ENCODE data around the gene HHAT. TPM values are rescaled to one million over a fixed set of nuclear protein-coding genes. Genes with fewer than 3 reads are reported as not detected.
"Not testable (repeated sequence)": the region's sequence is repeated elsewhere in the genome, so short reads cannot be mapped to it uniquely, and the experiment has no call there.

The HHAT gene
- total and polyA plus RNA-seq, 2 experiments from 2014 or later: 1.6 to 1.9 TPM

- 39 to 46% methylated on average over 6 to 7 of the region's 7 CpGs for WGBS, 2 experiments (ENCODE audit: low coverage in 1 of 2, low lambda C conversion rate in 2 of 2, missing lambda C conversion rate in 2 of 2)
- no peaks in the 10 kb centered on the region for H3K9me2 ChIP-seq (ENCODE audit: insufficient read depth)
- H3K4me3 ChIP-seq: no peak overlapping the region
- no peak for DNase-seq
- H3K9ac ChIP-seq: no peak overlapping the region
- H3K4me2 ChIP-seq (ENCODE audit: unreplicated experiment): no peak overlapping the region
- no peak overlapping the region for H2AFZ ChIP-seq
- H3F3A ChIP-seq (ENCODE audit: insufficient read depth): no peaks in the 10 kb centered on the region
- H3K27ac ChIP-seq: no peak overlapping the region
- TF ChIP-seq EZH2 (IDR thresholded peaks at IDR 0.05; ENCODE audit: insufficient read depth, poor library complexity, severe bottlenecking) (no peak), EZH2phosphoT487 (IDR thresholded peaks at IDR 0.05; ENCODE audit: insufficient read depth, low read depth) (no peak)
- H3K36me3 ChIP-seq (ENCODE audit: low read depth): no peaks in the 10 kb centered on the region
- H4K20me1 ChIP-seq (ENCODE audit: insufficient read depth): no peaks in the 10 kb centered on the region
- H3K27me3 ChIP-seq (replicated peaks; ENCODE audit: insufficient read depth): no peaks in the 10 kb centered on the region
- H3K4me1 ChIP-seq (ENCODE audit: insufficient read depth): no peaks in the 10 kb centered on the region
- in situ Hi-C loops (cut with MboI): no loop called here
- no peaks in the 10 kb centered on the region for H3K79me2 ChIP-seq (ENCODE audit: insufficient read depth)
- H3K9me3 ChIP-seq (ENCODE audit: low read depth): no peaks in the 10 kb centered on the region
These were observed 326.8 kb downstream of the HHAT start for GRCh38 chr1:210655511-210655910.

- H3K9ac ChIP-seq: no peak overlapping the region
- no peaks in the 10 kb centered on the region for H3F3A ChIP-seq (ENCODE audit: insufficient read depth)
- in situ Hi-C loops (cut with MboI): no loop called here
- TF ChIP-seq EZH2phosphoT487 (IDR thresholded peaks at IDR 0.05; ENCODE audit: insufficient read depth, low read depth) (no peak), EZH2 (IDR thresholded peaks at IDR 0.05; ENCODE audit: insufficient read depth, poor library complexity, severe bottlenecking) (no peak)
- H3K4me1 ChIP-seq (ENCODE audit: insufficient read depth): no peaks in the 10 kb centered on the region
- H2AFZ ChIP-seq: no peak overlapping the region
- H3K9me2 ChIP-seq (ENCODE audit: insufficient read depth): no peaks in the 10 kb centered on the region
- H3K4me3 ChIP-seq: no peak overlapping the region
- WGBS, 2 experiments (ENCODE audit: low coverage in 1 of 2, low lambda C conversion rate in 2 of 2, missing lambda C conversion rate in 2 of 2): 29 to 33% methylated on average over 6 of the region's 6 CpGs
- H4K20me1 ChIP-seq (ENCODE audit: insufficient read depth): no peaks in the 10 kb centered on the region
- H3K9me3 ChIP-seq (ENCODE audit: low read depth): no peaks in the 10 kb centered on the region
- H3K4me2 ChIP-seq (ENCODE audit: unreplicated experiment): no peak overlapping the region
- H3K27ac ChIP-seq: no peak overlapping the region
- H3K36me3 ChIP-seq (ENCODE audit: low read depth): no peaks in the 10 kb centered on the region
- H3K27me3 ChIP-seq (replicated peaks; ENCODE audit: insufficient read depth): no peaks in the 10 kb centered on the region
- H3K79me2 ChIP-seq (ENCODE audit: insufficient read depth): no peaks in the 10 kb centered on the region
- DNase-seq: no peak
These were observed 329.1 kb downstream of the HHAT start for GRCh38 chr1:210657806-210658205.

DNA sequence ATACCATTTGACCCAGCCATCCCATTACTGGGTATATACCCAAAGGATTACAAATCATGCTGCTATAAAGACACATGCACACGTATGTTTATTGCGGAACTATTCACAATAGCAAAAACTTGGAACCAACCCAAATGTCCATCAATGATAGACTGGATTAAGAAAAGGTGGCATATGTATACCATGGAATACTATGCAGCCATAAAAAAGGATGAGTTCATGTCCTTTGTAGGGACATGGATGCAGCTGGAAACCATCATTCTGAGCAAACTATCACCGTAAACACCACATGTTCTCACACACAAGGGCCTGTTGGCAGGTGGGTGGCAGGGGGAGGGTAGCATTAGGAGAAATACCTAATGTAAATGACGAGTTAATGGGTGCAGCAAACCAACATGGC lies 332.8 kb downstream of the HHAT start:
- H3K4me2 ChIP-seq (ENCODE audit: unreplicated experiment); DNase-seq; H3K9me3 ChIP-seq (ENCODE audit: low read depth); H3K4me3 ChIP-seq; in situ Hi-C loops (cut with MboI); H3K36me3 ChIP-seq (ENCODE audit: low read depth); H3K9me2 ChIP-seq (ENCODE audit: insufficient read depth); H3F3A ChIP-seq (ENCODE audit: insufficient read depth); H3K4me1 ChIP-seq (ENCODE audit: insufficient read depth); H3K27ac ChIP-seq; H4K20me1 ChIP-seq (ENCODE audit: insufficient read depth); H3K79me2 ChIP-seq (ENCODE audit: insufficient read depth); H3K27me3 ChIP-seq (replicated peaks; ENCODE audit: insufficient read depth); H3K9ac ChIP-seq; H2AFZ ChIP-seq: not testable (repeated sequence)
- WGBS, 2 experiments (ENCODE audit: low coverage in 1 of 2, low lambda C conversion rate in 2 of 2, missing lambda C conversion rate in 2 of 2): 48 to 58% methylated on average over 4 of the region's 4 CpGs

DNA sequence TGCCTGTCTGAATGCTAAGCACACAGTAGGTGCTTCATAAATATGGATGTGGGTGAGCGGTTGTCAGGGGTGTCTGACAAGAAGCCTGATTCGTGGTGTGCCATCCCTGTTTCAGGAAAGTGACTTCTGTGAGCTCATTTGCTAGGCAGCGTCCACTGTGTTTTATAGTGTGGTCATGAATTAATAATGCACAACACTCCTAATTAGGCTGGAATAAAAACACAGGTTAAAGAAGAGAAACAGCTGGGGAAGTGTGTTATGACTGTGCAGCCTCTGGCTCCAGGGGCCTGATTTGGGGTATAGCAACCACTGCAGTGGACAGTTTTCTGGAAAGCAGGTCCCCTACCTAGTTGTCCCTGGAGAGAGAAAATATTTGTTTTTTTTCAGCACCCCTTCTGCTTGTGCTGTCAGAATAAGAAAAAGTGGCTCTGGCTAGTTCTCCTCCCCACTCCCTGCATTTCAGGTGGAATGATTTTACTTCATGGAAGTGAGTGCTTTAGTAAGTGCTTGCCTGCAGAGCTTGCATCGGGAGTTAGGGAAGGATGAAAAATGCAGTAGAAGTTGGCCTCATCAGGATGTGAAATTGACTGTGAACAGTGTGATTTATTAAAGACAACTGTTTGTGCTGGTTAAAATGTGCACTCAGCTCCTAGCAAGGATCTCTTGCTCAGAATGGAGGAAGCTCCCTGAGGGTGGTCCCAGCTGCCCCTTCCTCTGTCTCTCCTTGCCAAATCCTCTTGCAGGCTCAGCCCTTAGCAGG lies 333.8 kb downstream of the HHAT start:
- Histone ChIP-seq H4K20me1 (ENCODE audit: insufficient read depth) (no peaks in the 10 kb centered on the region), H3K9me3 (ENCODE audit: low read depth) (no peaks in the 10 kb centered on the region), H2AFZ (no peak overlapping the region), H3K9ac (no peak overlapping the region), H3K27ac (no peak overlapping the region), H3K4me2 (ENCODE audit: unreplicated experiment) (no peak overlapping the region), H3F3A (ENCODE audit: insufficient read depth) (no peaks in the 10 kb centered on the region), H3K4me1 (ENCODE audit: insufficient read depth) (no peaks in the 10 kb centered on the region), H3K36me3 (ENCODE audit: low read depth) (no peaks in the 10 kb centered on the region), H3K27me3 (replicated peaks; ENCODE audit: insufficient read depth) (no peaks in the 10 kb centered on the region), H3K4me3 (no peak overlapping the region), H3K79me2 (ENCODE audit: insufficient read depth) (no peaks in the 10 kb centered on the region), H3K9me2 (ENCODE audit: insufficient read depth) (no peaks in the 10 kb centered on the region)
- WGBS, 2 experiments (ENCODE audit: low coverage in 1 of 2, low lambda C conversion rate in 2 of 2, missing lambda C conversion rate in 2 of 2): 42 to 44% methylated on average over 4 of the region's 4 CpGs
- no peak for DNase-seq
- in situ Hi-C loops (cut with MboI): no loop called here
- no peak for TF ChIP-seq EZH2 (IDR thresholded peaks at IDR 0.05; ENCODE audit: insufficient read depth, poor library complexity, severe bottlenecking)
- no peak for TF ChIP-seq EZH2phosphoT487 (IDR thresholded peaks at IDR 0.05; ENCODE audit: insufficient read depth, low read depth)

Measured in GM23248 (cell line).